Stimulated activated CD8-positive, alpha-beta memory T cell treated with anti-CD3 and anti-CD28 coated beads, Interleukin-7, amount 100 ng/mL, for 24 hours (primary cell): ENCODE results near the gene CGRRF1.

Source experiments
- DNase-seq: peaks from one replicate; pipeline ENCODE4 v3.0.0-alpha.2; 2020; ENCODE audit warnings: low read depth

The CGRRF1 gene

DNA sequence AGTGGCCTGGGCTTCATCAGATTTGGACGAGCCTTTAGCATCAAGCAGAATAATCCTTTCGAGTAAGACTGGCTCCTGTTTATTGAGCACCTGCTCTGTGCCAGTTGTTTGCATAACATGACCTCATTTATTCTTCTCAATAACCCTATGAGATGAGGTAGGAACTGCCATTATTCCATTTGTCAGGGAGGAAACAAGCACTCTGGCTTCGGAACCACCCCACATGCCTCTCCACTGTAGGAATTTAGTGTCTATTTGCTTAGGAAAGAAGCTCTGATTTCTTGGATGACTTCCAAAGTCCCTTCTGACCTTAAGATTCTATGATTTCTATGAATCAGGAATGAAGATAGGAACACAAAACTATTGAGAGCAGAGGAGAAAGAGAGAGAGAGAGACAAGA is 68.3 kb downstream of the CGRRF1 start:
- DNase-seq = no peak

DNA sequence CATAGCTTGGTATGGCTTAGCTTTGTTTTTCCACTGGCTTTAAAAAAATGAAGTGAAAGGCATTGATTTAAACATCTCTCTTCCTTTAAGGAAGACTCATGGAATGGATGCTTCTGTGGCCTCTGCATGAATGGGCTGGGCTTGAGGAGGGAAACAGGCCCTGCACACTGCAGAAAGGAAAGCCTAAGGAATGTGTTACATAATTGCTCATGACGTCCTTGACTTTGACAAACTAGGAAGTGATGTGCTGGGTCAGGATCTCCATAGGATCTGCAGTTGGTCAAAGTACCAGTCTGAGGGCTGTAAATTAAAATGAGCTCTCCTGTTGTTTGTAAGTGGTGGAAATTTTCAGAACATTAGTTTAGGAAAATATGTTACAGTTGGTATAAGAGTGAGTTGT is 69.9 kb downstream of the CGRRF1 start:
- no peak for DNase-seq

DNA sequence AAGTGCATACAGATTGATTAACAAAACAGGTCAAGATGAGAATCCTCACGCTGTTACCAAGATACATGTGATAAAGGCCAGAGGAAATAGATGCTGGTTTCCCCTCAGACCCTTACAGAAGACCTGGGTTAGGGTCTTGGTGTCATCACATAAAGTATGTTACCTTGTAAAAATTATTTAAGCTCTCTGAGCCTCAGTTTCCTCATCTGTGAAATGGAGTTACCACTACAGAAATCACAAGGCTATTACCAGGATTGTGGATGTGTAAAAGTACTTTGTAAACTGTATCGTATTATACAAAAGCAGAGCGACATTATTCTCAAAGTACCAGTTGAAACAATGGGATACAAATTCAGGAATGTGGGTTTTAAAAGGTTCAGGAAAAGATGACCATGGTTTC is 71.2 kb downstream of the CGRRF1 start:
- no peak for DNase-seq

DNA sequence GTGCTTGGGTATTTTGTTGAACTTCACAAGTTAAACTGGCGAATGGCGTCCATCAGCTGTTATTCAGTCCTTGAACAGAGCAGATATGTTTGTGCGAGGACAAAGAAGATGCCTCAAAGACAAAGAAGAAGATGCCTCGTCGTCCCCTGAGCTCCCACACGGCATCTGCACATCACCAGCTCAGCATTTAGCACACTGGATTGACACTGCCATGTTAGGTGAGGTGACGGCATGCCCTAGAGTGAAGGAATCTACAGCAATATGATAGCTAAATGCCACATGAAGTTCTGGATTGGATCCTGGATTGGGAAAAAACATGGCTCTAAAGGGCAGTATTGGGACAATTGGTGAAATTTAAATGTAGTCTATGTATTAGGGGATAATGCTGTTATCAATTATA is 72.6 kb downstream of the CGRRF1 start:
- DNase-seq = no peak

DNA sequence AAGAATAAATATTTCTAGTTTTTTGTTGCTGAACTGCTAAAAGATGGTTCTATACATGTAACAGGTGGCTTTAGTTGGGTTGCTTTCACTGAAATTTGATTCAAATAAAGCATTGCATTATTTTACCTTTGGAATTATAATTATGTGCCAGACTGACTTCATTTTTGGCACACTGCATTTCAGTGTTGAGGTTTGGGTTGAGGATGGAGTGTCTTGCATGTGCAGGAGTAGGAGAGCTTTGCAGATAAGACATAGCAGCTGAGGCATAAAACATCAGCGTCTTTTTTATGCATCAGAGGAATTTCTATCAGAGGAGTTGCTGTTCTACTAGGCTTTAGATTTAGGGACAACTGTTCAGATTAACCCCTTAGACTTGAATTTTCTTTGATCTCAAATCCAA is 74.4 kb downstream of the CGRRF1 start:
- no peak for DNase-seq

DNA sequence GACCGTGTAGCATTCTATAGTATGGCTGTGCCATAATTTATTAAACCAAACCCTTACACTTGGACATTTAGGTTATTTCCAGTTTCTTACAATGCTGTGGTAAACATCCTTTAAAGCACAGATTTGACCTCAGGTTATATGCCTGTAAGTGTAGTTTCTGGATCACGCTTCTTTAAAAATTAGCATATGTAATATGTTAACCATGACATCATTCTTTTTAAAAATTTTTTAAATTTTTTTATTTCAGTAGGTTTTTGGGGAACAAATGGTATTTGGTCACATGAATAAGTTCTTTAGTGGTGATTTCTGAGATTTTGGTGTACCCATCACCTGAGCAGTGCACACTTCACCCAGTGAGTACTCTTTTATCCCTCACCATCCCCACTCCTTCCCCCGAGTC is 75.5 kb downstream of the CGRRF1 start:
- no peak for DNase-seq
